H1 (cell line): ENCODE measurements around the gene MOV10L1. TPM values are rescaled to one million over a fixed set of nuclear protein-coding genes. Genes with fewer than 3 reads are reported as not detected.

Experiments
- CTCF ChIA-PET: fragments of 300-600 bp; sonication (Branson Sonifier 250); formaldehyde crosslinking; loops from one replicate; lab custom pipeline; 2021; ENCODE audit not compliant: partially characterized antibody; lab: Charles Lee
- POLR2A ChIA-PET: fragments of 300-600 bp; sonication (Branson Sonifier 250); formaldehyde crosslinking; loops from one replicate; lab custom pipeline; 2021; ENCODE audit warnings: inconsistent platforms; ENCODE audit not compliant: partially characterized antibody; lab: Charles Lee
- DNase-seq, 2 experiments: peaks; one replicate each; pipeline versions ENCODE4 v3.0.0 to v3.0.0-alpha.2; 2010 to 2022; ENCODE audit warnings: low spot score in 2 of 2, low read depth in 1 of 2, mixed read lengths in 1 of 2
- FAIRE-seq: peaks from 2 replicates; lab custom pipeline; 2011; peaks lifted over from hg19 to GRCh38; lab: Jason Lieb, UNC
- H2AFZ ChIP-seq: 2 replicates; pipeline ENCODE4 v1.8.1; 2012; ENCODE audit warnings: low read length, inconsistent platforms
- H2AK5ac ChIP-seq: 2 replicates; pipeline ENCODE4 v1.6.1; 2013; ENCODE audit warnings: low read depth, low read length
- H2BK120ac ChIP-seq: replicated peaks from 2 replicates; pipeline ENCODE3; 2013; ENCODE audit warnings: low read depth, low read length, inconsistent platforms
- H2BK12ac ChIP-seq: 2 replicates; pipeline ENCODE4 v1.6.1; 2013; ENCODE audit warnings: low read depth, low read length
- H2BK15ac ChIP-seq: 2 replicates; pipeline ENCODE4 v1.6.1; 2013; ENCODE audit warnings: low read length
- H2BK20ac ChIP-seq: 2 replicates; pipeline ENCODE4 v1.6.1; 2013; ENCODE audit warnings: low read length
- H2BK5ac ChIP-seq: 2 replicates; pipeline ENCODE4 v1.6.1; 2013; ENCODE audit warnings: low read depth, low read length
- H3K14ac ChIP-seq: 2 replicates; pipeline ENCODE4 v1.6.1; 2013; ENCODE audit warnings: inconsistent platforms; ENCODE audit not compliant: insufficient read length
- H3K18ac ChIP-seq: 2 replicates; pipeline ENCODE4 v1.6.1; 2013; ENCODE audit warnings: low read length; ENCODE audit errors: extremely low read depth
- H3K23ac ChIP-seq: 2 replicates; pipeline ENCODE4 v1.6.1; 2013; ENCODE audit warnings: inconsistent platforms; ENCODE audit not compliant: insufficient read length
- H3K23me2 ChIP-seq: 2 replicates; pipeline ENCODE4 v1.6.1; 2013; ENCODE audit warnings: low read depth, low read length
- H3K27ac ChIP-seq: 2 replicates; pipeline ENCODE4 v1.6.1; 2011; ENCODE audit warnings: low read depth, low read length, inconsistent platforms
- H3K27me3 ChIP-seq, 4 experiments: replicated peaks in 1 of 4; 1 replicate in 1 of 4; 2 replicates in 3 of 4; pipeline versions ENCODE4 v1.6.1 to v1.8.1; 2011 to 2013; ENCODE audit warnings: low read length in 3 of 4, mild to moderate bottlenecking in 3 of 4, inconsistent platforms in 2 of 4, mixed read lengths in 2 of 4, moderate library complexity in 1 of 4; ENCODE audit not compliant: control insufficient read depth in 3 of 4, insufficient read depth in 3 of 4; ENCODE audit errors: extremely low read depth in 1 of 4
- H3K36me3 ChIP-seq, 4 experiments: 2 replicates each; pipeline versions ENCODE4 v1.6.1 to v1.8.1; 2011 to 2013; ENCODE audit warnings: mild to moderate bottlenecking in 4 of 4, low read length in 3 of 4, moderate library complexity in 2 of 4, control low read depth in 1 of 4, inconsistent platforms in 1 of 4; ENCODE audit not compliant: insufficient read depth in 4 of 4, control insufficient read depth in 2 of 4
- H3K4ac ChIP-seq: replicated peaks from 2 replicates; pipeline ENCODE3; 2013; ENCODE audit warnings: low read length, low read depth, mixed read lengths, inconsistent platforms; ENCODE audit not compliant: insufficient read length
- H3K4me1 ChIP-seq, 4 experiments: replicated peaks in 1 of 4; 1 replicate in 1 of 4; 2 replicates in 3 of 4; pipeline versions ENCODE4 v1.6.1 to v1.8.1; 2011 to 2013; ENCODE audit warnings: low read length in 3 of 4, inconsistent platforms in 2 of 4, mixed read lengths in 1 of 4; ENCODE audit not compliant: insufficient read depth in 4 of 4, control insufficient read depth in 3 of 4
- H3K4me2 ChIP-seq, 2 experiments: 2 replicates each; pipeline versions ENCODE4 v1.6.1 to v1.8.1; 2011 to 2013; ENCODE audit warnings: low read depth in 2 of 2, low read length in 2 of 2, control low read depth in 1 of 2, inconsistent platforms in 1 of 2, mild to moderate bottlenecking in 1 of 2; ENCODE audit not compliant: insufficient read depth in 1 of 2
- H3K4me3 ChIP-seq, 4 experiments: fragments of 200-600, 300-600 bp in 1 of 4; sonication (generic), shearing (Covaris generic), sonication (Bioruptor Twin) in 1 of 4; 2 replicates each; pipeline versions ENCODE4 v1.5.1 to v1.8.1; 2011 to 2016; ENCODE audit warnings: low read length in 4 of 4, low read depth in 3 of 4, control low read depth in 2 of 4, inconsistent platforms in 2 of 4, mild to moderate bottlenecking in 2 of 4, mixed read lengths in 1 of 4, moderate library complexity in 1 of 4; ENCODE audit not compliant: insufficient read depth in 2 of 4; ENCODE audit errors: extremely low read depth in 1 of 4
- H3K56ac ChIP-seq: replicated peaks from 2 replicates; pipeline ENCODE3; 2013; ENCODE audit warnings: low read depth, mild to moderate bottlenecking, mixed read lengths, low read length, inconsistent platforms; ENCODE audit not compliant: insufficient read length
- H3K79me1 ChIP-seq: 2 replicates; pipeline ENCODE4 v1.6.1; 2013; ENCODE audit warnings: low read depth, low read length, control low read depth
- H3K79me2 ChIP-seq, 2 experiments: 2 replicates each; pipeline versions ENCODE4 v1.6.1 to v1.8.1; 2012 to 2013; ENCODE audit warnings: low read length in 2 of 2, mild to moderate bottlenecking in 2 of 2, inconsistent platforms in 1 of 2; ENCODE audit not compliant: insufficient read depth in 2 of 2, control insufficient read depth in 1 of 2
- H3K9ac ChIP-seq, 4 experiments: replicated peaks in 1 of 4; 1 replicate in 1 of 4; 2 replicates in 3 of 4; pipeline versions ENCODE4 v1.6.1 to v1.8.1; 2011 to 2013; ENCODE audit warnings: low read depth in 3 of 4, low read length in 3 of 4, control low read depth in 2 of 4, mild to moderate bottlenecking in 2 of 4, moderate library complexity in 2 of 4, inconsistent platforms in 1 of 4; ENCODE audit errors: extremely low read depth in 1 of 4
- H3K9me3 ChIP-seq, 2 experiments: 2 replicates each; pipeline versions ENCODE4 v1.6.1 to v1.8.1; 2012 to 2013; ENCODE audit warnings: mild to moderate bottlenecking in 2 of 2, moderate library complexity in 2 of 2, control low read depth in 1 of 2, inconsistent platforms in 1 of 2, low read depth in 1 of 2, low read length in 1 of 2, mixed read lengths in 1 of 2; ENCODE audit not compliant: insufficient read depth in 2 of 2
- H4K20me1 ChIP-seq, 2 experiments: replicated peaks in 1 of 2; 2 replicates each; pipeline versions ENCODE3 to v1.8.1; 2011 to 2013; ENCODE audit warnings: inconsistent platforms in 2 of 2, low read length in 2 of 2, mild to moderate bottlenecking in 1 of 2; ENCODE audit not compliant: insufficient read depth in 2 of 2, control insufficient read depth in 1 of 2
- H4K5ac ChIP-seq: 2 replicates; pipeline ENCODE4 v1.6.1; 2013; ENCODE audit warnings: low read length, low read depth, mixed read lengths, inconsistent platforms; ENCODE audit not compliant: insufficient read length
- H4K8ac ChIP-seq: 2 replicates; pipeline ENCODE4 v1.8.0; 2013; ENCODE audit warnings: mild to moderate bottlenecking, moderate library complexity, low read length, inconsistent platforms; ENCODE audit not compliant: insufficient read depth; ENCODE audit errors: extremely low read depth
- H4K91ac ChIP-seq: replicated peaks from 2 replicates; pipeline ENCODE3; 2013; ENCODE audit warnings: low read length, mixed read lengths, inconsistent platforms; ENCODE audit not compliant: insufficient read length
- CBX8 ChIP-seq: fragments of 300-800, 300-1000 bp; sonication (generic); IDR thresholded peaks from 2 replicates; pipeline ENCODE4 v1.7.1; 2016; ENCODE audit warnings: low read depth, low read length, borderline replicate concordance
- GABPA ChIP-seq: IDR thresholded peaks from 2 replicates; pipeline ENCODE4 v1.6.1; 2011; ENCODE audit warnings: mild to moderate bottlenecking, low read length, moderate library complexity, borderline replicate concordance; ENCODE audit not compliant: insufficient read depth
- HDAC2 ChIP-seq, 2 experiments: fragments of 300-600 bp in 1 of 2; sonication (generic) in 1 of 2; IDR thresholded peaks; 2 replicates each; pipeline ENCODE4 v1.6.1; 2011 to 2012; ENCODE audit warnings: low read depth in 2 of 2, low read length in 2 of 2, mild to moderate bottlenecking in 2 of 2, moderate library complexity in 2 of 2, borderline replicate concordance in 1 of 2, inconsistent platforms in 1 of 2
- KDM1A ChIP-seq: fragments of 200-600, 300-600 bp; sonication (generic); IDR thresholded peaks from 2 replicates; pipeline ENCODE4 v1.7.1; 2016; ENCODE audit warnings: mild to moderate bottlenecking, low read length, borderline replicate concordance
- MAX ChIP-seq: IDR thresholded peaks from 2 replicates; pipeline ENCODE4 v1.6.1; 2012; ENCODE audit warnings: inconsistent platforms
- NANOG ChIP-seq: IDR thresholded peaks from 2 replicates; pipeline ENCODE4 v1.6.1; 2011; ENCODE audit warnings: low read length, low read depth, mild to moderate bottlenecking, inconsistent platforms; ENCODE audit not compliant: insufficient read depth, poor library complexity, severe bottlenecking
- POLR2AphosphoS5 ChIP-seq: IDR thresholded peaks from 2 replicates; pipeline ENCODE4 v1.6.1; 2011; ENCODE audit warnings: low read depth, low read length
- RXRA ChIP-seq: IDR thresholded peaks from 2 replicates; pipeline ENCODE4 v1.6.1; 2011; ENCODE audit warnings: low read depth, mild to moderate bottlenecking, low read length, moderate library complexity; ENCODE audit not compliant: insufficient read depth
- SIX5 ChIP-seq: IDR thresholded peaks from 2 replicates; pipeline ENCODE4 v1.6.1; 2011; ENCODE audit warnings: mild to moderate bottlenecking, low read depth, low read length
- SP4 ChIP-seq: IDR thresholded peaks from 2 replicates; pipeline ENCODE4 v1.6.1; 2012; ENCODE audit warnings: low read length, inconsistent platforms
- TEAD4 ChIP-seq: IDR thresholded peaks from 2 replicates; pipeline ENCODE4 v1.6.1; 2012; ENCODE audit warnings: low read depth, low read length, inconsistent platforms, mixed read lengths
- USF2 ChIP-seq: IDR thresholded peaks from 2 replicates; pipeline ENCODE4 v1.6.1; 2011; ENCODE audit warnings: low read length, improper control_type of control experiment
- WGBS, 2 experiments: shearing (Covaris generic) in 1 of 2; methylation state at CpG; one replicate each; pipeline versions ENCODE4 v1.1.6 to v1.1.7; 2013 to 2015; ENCODE audit warnings: low lambda C conversion rate in 2 of 2, mixed read lengths in 2 of 2, inconsistent platforms in 1 of 2, low coverage in 1 of 2, missing lambda C conversion rate in 1 of 2; ENCODE audit not compliant: insufficient replicate concordance in 2 of 2, insufficient coverage in 1 of 2, insufficient read length in 1 of 2; ENCODE audit errors: extremely low coverage in 1 of 2, missing lambda C conversion rate in 1 of 2; 5-methylcytosine and 5-hydroxymethylcytosine counted together
- polyA plus RNA-seq, 7 experiments: library from polyadenylated mRNA; depleted of rRNA in 3 of 7; stranded (reverse) in 5 of 7; unstranded in 2 of 7; fragments of >200 nt in 5 of 7; fragments of 200-250 nt in 2 of 7; gene quantifications; 1 replicate in 5 of 7; 2 replicates in 1 of 7; 4 replicates in 1 of 7; pipeline versions ENCODE4 v1.2.1 to v1.2.3, GENCODE V29; 2011 to 2013; ENCODE audit warnings: missing spikeins in 2 of 7, mixed read lengths in 2 of 7
- total RNA-seq: library from RNA; stranded (reverse); fragmentation: NEBNext Ultra II Directional; extraction: Animal tissue kit (Norgen Biotek cat#: 25700); gene quantifications from 2 replicates; pipeline ENCODE4 v1.2.1, GENCODE V29; 2021

Gene MOV10L1
- total and polyA plus RNA-seq, 2 of the 8 experiments (the other 6 are each of a cell fraction or from before 2014, with no cell fraction given), result 0.32 TPM; not detected in 1

GRCh38 chr22:50211147-50211546, 121.3 kb downstream of the MOV10L1 start:
- Histone ChIP-seq H3K4ac (no peak overlapping the region), H3K36me3 (peaks cover 4 to 36% (median 23%) of the 10 kb centered on the region in 4 experiments; a peak in 7 of 8 replicates), H3K9ac (no peak overlapping the region), H2BK15ac (no peak overlapping the region), H3K79me1 (peaks cover 3% of the 10 kb centered on the region; the same call in 1 of the 2 replicates), H3K27me3 (no peaks in the 10 kb centered on the region), H2BK120ac (no peak overlapping the region), H2BK20ac (no peak overlapping the region), H2AK5ac (no peak overlapping the region), H4K8ac (peak overlapping the region; percentile 86; the same call in 1 of the 2 replicates), H3K23ac (no peak overlapping the region), H3K27ac (no peak overlapping the region), H3K4me3 (no peak overlapping the region), H4K20me1 (peaks cover 5 to 22% of the 10 kb centered on the region in 2 experiments), H4K5ac (no peak overlapping the region), H3K9me3 (no peaks in the 10 kb centered on the region), H3K79me2 (peaks cover 0 to 11% of the 10 kb centered on the region in 2 experiments; a peak in 1 of 4 replicates), H3K14ac (no peak overlapping the region), H2AFZ (no peak overlapping the region), H3K23me2 (no peaks in the 10 kb centered on the region), H3K4me2 (no peak overlapping the region), H3K4me1 (peaks cover 0 to 3% (median 1%) of the 10 kb centered on the region in 4 experiments; a peak in 2 of 7 replicates), H3K18ac (no peak overlapping the region), H3K56ac (no peak overlapping the region), H2BK5ac (no peak overlapping the region), H2BK12ac (no peak overlapping the region), H4K91ac (no peak overlapping the region)
- ChIA-PET CTCF (interaction anchor here (0.7 to 3.4 kb wide), 13 partner anchors 21 to 443 kb away, joined by 3 to 20 read pairs (median 4); no protein-coding TSS in a partner anchor), POLR2A (interaction anchor here (1.2 to 1.5 kb wide), 2 partner anchors 9 to 10 kb away, joined by 4 read pairs; no protein-coding TSS in a partner anchor)
- no peak for FAIRE-seq
- WGBS, 2 experiments, result 92% methylated on average over 14 of the region's 14 CpGs; no CpG with 5 or more reads in 1 of the 2 experiments
- DNase-seq, result no peak
- no peak for TF ChIP-seq KDM1A
- TF ChIP-seq GABPA, result no peak
- TF ChIP-seq POLR2AphosphoS5, result no peak
- no peak for TF ChIP-seq MAX
- no peak for TF ChIP-seq SP4
- no peak for TF ChIP-seq USF2
- TF ChIP-seq RXRA, result no peak
- no peak for TF ChIP-seq CBX8
- no peak for TF ChIP-seq NANOG
- TF ChIP-seq SIX5, result no peak
- no peak for TF ChIP-seq TEAD4
- TF ChIP-seq HDAC2 (IDR thresholded peaks at IDR 0.05; ENCODE audit: borderline replicate concordance in 1 of 2, low read depth in 2 of 2, low read length in 2 of 2), result no peak
